Lower lobe of right lung (tissue), 2 donors: Measurements from ENCODE around the gene LINGO1. TPM values are rescaled to one million over a fixed set of nuclear protein-coding genes. Genes with fewer than 3 reads are reported as not detected.
A peak's percentile ranks its signal among the peaks of the same experiment; 100 is the strongest.

Experiments used
- ATAC-seq, 2 donors: fragments of 200-7000 bp; cut with Tn5 transposase; one replicate each; pipeline ENCODE4 v1.9.1; 2020 to 2022; ENCODE audit warnings: mild to moderate bottlenecking in 2 of 2, moderate library complexity in 2 of 2
- DNase-seq: peaks from one replicate; pipeline ENCODE4 v3.0.0-alpha.2; 2020
- H3K27ac ChIP-seq: fragments of 200-600 bp; one replicate; pipeline ENCODE4 v1.8.0; 2022
- H3K27me3 ChIP-seq: fragments of 200-600 bp; one replicate; pipeline ENCODE4 v1.8.0; 2022; ENCODE audit warnings: low read depth
- H3K36me3 ChIP-seq: fragments of 200-600 bp; one replicate; pipeline ENCODE4 v1.8.0; 2022; ENCODE audit warnings: mild to moderate bottlenecking
- H3K4me1 ChIP-seq: fragments of 200-600 bp; one replicate; pipeline ENCODE4 v1.8.0; 2022
- H3K4me3 ChIP-seq: fragments of 200-600 bp; one replicate; pipeline ENCODE4 v1.8.0; 2022; ENCODE audit warnings: mild to moderate bottlenecking
- H3K9me3 ChIP-seq: fragments of 200-600 bp; one replicate; pipeline ENCODE4 v1.8.0; 2022
- intact Hi-C: fragments of 100-400 bp; cut with DNase I; formaldehyde crosslinking; loops from one replicate; pipeline ENCODE4 v1.11.0; 2022
- total RNA-seq: library from RNA; stranded (reverse); fragmentation: NEBNext Ultra II Directional; extraction: Animal tissue kit (Norgen Biotek cat#: 25700); gene quantifications from one replicate; pipeline ENCODE4 v1.2.1, GENCODE V29; 2021
- TF ChIP-seq, protein P1 (sequence below): fragments of 200-600 bp; IDR thresholded peaks from one replicate; pipeline ENCODE4 v1.8.0; 2022; ENCODE audit warnings: antibody characterized with exemption, mild to moderate bottlenecking
- donor health status: DM: no; HTN: yes; CAD: no; lungs with severe emphysema.

Gene LINGO1
- total RNA-seq, 1 donor from 2014 or later, result 0.86 TPM

DNA sequence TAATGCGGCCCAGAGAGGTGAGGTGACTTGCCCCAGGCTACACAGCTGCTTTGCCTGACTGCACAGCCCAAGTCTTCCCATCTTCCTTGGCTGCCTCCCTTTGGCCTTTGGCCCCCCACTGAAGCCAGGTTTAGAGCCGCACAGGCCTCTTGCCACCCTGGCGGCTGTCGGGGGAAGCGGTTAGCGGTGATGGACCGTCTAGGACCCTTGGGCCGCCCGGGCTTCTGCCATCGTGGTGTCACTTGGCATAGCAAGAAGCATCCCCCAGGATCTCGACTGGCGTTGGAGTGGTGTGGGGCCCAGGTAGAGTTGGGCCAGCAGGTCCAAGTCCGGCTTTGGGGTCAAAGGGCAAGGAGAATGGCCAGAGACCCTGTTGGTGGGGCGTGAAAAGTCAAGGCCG, 61.0 kb downstream of the LINGO1 start:
- intact Hi-C loops, result no loop called here
- Histone ChIP-seq H3K27me3 (no peaks in the 10 kb centered on the region), H3K36me3 (no peaks in the 10 kb centered on the region), H3K9me3 (no peaks in the 10 kb centered on the region), H3K4me3 (no peak overlapping the region), H3K27ac (no peak overlapping the region), H3K4me1 (peaks cover 5% of the 10 kb centered on the region)
- TF ChIP-seq, protein P1, sequence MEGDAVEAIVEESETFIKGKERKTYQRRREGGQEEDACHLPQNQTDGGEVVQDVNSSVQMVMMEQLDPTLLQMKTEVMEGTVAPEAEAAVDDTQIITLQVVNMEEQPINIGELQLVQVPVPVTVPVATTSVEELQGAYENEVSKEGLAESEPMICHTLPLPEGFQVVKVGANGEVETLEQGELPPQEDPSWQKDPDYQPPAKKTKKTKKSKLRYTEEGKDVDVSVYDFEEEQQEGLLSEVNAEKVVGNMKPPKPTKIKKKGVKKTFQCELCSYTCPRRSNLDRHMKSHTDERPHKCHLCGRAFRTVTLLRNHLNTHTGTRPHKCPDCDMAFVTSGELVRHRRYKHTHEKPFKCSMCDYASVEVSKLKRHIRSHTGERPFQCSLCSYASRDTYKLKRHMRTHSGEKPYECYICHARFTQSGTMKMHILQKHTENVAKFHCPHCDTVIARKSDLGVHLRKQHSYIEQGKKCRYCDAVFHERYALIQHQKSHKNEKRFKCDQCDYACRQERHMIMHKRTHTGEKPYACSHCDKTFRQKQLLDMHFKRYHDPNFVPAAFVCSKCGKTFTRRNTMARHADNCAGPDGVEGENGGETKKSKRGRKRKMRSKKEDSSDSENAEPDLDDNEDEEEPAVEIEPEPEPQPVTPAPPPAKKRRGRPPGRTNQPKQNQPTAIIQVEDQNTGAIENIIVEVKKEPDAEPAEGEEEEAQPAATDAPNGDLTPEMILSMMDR, result no peak
- no peak for ATAC-seq
- no peak for DNase-seq

DNA sequence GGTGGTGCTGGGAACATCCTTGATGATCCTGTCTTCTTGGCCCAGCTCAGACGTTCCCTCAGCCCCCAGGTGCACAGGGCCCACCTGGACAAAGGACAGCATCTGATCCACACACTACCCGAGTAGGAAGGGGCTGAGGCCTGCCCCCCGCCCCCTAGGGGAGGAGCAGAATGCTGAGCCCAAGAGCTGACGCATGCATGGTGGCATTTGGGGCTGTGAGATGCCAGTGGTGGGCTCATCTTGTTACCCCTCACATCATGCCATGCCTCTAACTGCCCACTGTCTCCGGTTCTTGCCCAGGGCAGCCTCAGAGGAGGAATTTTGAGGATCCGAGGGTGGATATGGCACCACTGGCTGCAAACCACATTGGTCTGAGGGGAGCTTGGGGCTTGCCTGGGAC, 61.5 kb downstream of the LINGO1 start:
- TF ChIP-seq, protein P1, result no peak
- intact Hi-C loops, result no loop called here
- H3K27me3 ChIP-seq, result no peaks in the 10 kb centered on the region
- H3K4me3 ChIP-seq, result no peak overlapping the region
- DNase-seq (no peak), ATAC-seq (no peak)
- no peaks in the 10 kb centered on the region for H3K9me3 ChIP-seq
- peaks cover 5% of the 10 kb centered on the region for H3K4me1 ChIP-seq
- H3K36me3 ChIP-seq, result no peaks in the 10 kb centered on the region
- H3K27ac ChIP-seq, result no peak overlapping the region

DNA sequence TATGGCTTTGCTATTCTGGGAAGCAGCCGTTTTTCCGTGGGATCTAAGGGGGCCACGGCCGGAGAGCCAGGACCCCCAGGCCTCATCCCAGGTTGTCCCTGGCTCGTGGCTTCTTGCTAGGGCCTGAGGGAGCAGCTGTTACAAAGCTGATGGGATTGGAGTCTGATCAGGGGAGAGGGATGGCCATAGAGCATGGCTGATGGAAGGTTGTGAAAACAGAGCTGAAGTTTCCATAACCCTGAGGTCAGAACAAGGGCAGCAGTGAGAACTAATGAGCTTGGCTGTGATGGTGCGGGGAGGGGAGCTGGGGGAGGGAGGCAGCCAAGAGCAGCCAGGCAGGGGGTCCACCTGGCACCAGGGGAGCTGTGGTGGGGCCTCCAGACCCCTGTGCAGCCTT, 63.0 kb downstream of the LINGO1 start:
- no peaks in the 10 kb centered on the region for H3K27me3 ChIP-seq
- no peaks in the 10 kb centered on the region for H3K36me3 ChIP-seq
- TF ChIP-seq, protein P1, result no peak
- DNase-seq, result no peak
- H3K4me3 ChIP-seq, result no peak overlapping the region
- no peak overlapping the region for H3K27ac ChIP-seq
- H3K9me3 ChIP-seq, result no peaks in the 10 kb centered on the region
- intact Hi-C loops, result no loop called here
- peak; percentile 17 for ATAC-seq
- H3K4me1 ChIP-seq, result peaks cover 5% of the 10 kb centered on the region

DNA sequence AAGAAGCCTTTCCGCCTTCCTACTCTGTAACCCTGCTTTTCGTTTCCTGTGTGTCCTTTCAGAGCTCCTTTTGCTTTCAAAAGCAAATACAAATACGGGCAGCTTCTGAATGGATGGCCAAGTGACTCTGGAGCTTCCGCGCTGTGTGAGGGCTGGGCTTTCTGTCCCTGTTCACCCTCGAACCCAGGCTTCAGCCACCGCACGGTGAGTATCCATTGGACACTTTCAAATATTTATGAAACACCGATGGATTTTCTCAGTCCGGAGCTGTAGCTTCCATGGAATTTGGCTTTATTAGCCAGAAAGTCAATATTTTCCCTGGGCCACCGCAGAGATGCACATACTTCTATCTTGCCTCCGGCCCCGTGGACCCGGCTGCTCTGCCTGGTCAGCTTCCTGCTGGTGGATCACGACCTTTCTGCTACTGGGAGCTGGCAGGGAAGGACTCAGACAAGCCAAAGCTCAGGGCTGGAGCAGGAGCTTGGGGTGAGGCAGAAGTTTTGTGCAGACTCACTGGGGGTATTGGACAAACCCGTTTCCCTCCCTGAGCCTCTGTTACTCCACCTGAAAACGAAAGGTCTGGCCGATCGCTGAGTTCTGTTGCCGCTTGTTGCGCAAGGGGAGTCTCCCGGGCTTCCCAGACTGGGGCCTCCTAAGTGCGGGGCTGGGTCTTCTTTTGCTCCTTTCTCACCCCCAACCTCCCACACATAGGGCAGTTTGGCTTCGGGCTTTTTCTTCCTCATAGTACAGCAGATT, 63.6 kb downstream of the LINGO1 start:
- intact Hi-C loops, result no loop called here
- Histone ChIP-seq H3K9me3 (no peaks in the 10 kb centered on the region), H3K27me3 (no peaks in the 10 kb centered on the region), H3K27ac (no peak overlapping the region), H3K36me3 (no peaks in the 10 kb centered on the region), H3K4me1 (peaks cover 5% of the 10 kb centered on the region), H3K4me3 (peak overlapping the region; percentile 48)
- TF ChIP-seq, protein P1, result no peak
- peak; percentile 64 for DNase-seq
- ATAC-seq, result peak; percentile 57 to 78

DNA sequence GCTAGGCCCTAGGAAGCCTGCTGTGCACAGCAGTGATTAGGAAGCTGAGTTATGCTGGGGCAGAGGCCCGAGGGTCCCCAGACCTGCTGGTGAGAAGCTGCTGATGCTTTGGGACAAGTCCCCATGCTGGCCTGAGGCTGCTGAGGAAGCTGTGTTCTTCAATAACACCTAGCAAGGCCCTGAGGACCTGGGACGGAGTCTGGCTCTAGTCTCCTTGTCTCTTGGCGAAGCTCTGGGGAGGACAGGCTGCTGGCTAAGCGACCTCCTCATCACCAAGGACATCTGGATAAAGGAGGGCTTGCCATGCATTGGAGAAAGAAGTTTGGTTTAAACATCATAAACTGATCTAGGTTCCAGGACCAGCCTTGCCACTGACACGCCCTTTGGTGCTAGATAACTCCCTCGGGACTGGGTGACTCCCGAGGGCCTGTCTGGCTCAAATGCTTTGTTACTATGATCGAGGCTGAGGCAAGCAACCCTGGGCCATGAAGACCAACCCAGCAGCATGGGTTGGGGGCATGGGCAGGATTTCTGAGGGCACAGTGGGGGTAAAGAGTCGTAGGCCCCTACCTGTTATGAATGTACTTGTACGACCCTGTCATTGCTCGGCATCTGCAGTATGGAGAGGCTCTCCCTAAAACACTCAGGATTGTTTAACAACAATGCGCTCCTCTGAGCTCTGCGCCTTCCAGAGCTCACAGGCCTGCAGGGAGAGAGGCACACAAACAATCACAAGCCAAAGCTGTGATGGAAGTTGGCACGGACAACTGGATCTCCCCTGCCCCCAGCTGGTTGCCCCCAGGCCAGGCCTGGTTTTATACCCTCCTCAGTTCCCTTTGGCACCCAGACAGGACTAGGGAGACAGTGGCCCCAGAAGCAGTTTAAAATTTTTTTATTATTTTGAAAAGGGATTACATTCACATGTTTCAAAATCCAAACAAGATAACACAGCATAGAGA, 64.4 kb downstream of the LINGO1 start:
- intact Hi-C loops, result no loop called here
- Histone ChIP-seq H3K36me3 (no peaks in the 10 kb centered on the region), H3K27me3 (no peaks in the 10 kb centered on the region), H3K4me1 (peaks cover 5% of the 10 kb centered on the region), H3K9me3 (no peaks in the 10 kb centered on the region), H3K4me3 (no peak overlapping the region), H3K27ac (no peak overlapping the region)
- TF ChIP-seq, protein P1, result no peak
- DNase-seq (no peak), ATAC-seq (no peak)
